Lower leg skin (tissue), 3 donors: Measurements from ENCODE around the gene ODF2.

Experiments used
- POLR2A ChIP-seq, 2 donors: fragments of 450-650 bp; IDR thresholded peaks; one replicate each; pipeline ENCODE4 v1.6.1; 2016 to 2017; ENCODE audit warnings: antibody characterized with exemption in 2 of 2, mild to moderate bottlenecking in 1 of 2, moderate library complexity in 1 of 2
- TF ChIP-seq, protein P1 (sequence below), 3 donors: fragments of 450-650 bp; IDR thresholded peaks; one replicate each; pipeline ENCODE4 v1.5.1; 2016; ENCODE audit warnings: antibody characterized with exemption in 3 of 3, mild to moderate bottlenecking in 3 of 3, moderate library complexity in 2 of 3

DNA sequence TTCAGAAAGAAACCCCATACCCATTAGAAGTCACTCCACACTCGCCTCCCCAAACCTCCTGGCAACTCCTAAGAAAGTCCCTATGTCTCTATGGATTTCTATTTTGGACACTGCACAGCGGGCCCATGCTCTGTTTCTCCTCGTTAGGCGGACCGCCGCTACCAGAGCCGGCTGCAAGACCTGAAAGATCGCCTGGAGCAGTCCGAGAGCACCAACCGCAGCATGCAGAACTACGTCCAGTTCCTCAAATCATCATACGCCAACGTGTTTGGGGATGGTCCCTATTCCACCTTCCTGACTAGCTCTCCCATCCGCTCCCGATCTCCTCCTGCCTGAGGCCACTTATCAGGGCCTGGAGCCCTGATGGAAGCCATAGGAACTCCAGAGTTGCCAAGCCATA lies 44.1 kb downstream of the ODF2 start:
- TF ChIP-seq, protein P1, sequence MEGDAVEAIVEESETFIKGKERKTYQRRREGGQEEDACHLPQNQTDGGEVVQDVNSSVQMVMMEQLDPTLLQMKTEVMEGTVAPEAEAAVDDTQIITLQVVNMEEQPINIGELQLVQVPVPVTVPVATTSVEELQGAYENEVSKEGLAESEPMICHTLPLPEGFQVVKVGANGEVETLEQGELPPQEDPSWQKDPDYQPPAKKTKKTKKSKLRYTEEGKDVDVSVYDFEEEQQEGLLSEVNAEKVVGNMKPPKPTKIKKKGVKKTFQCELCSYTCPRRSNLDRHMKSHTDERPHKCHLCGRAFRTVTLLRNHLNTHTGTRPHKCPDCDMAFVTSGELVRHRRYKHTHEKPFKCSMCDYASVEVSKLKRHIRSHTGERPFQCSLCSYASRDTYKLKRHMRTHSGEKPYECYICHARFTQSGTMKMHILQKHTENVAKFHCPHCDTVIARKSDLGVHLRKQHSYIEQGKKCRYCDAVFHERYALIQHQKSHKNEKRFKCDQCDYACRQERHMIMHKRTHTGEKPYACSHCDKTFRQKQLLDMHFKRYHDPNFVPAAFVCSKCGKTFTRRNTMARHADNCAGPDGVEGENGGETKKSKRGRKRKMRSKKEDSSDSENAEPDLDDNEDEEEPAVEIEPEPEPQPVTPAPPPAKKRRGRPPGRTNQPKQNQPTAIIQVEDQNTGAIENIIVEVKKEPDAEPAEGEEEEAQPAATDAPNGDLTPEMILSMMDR (IDR thresholded peaks at IDR 0.05) = no peak
- no peak for TF ChIP-seq POLR2A (IDR thresholded peaks at IDR 0.05)
